ENCODE results near the gene VTI1B.
"Not testable (repeated sequence)": the region's sequence is repeated elsewhere in the genome, so short reads cannot be mapped to it uniquely, and the experiment has no call there.

The VTI1B gene

DNA sequence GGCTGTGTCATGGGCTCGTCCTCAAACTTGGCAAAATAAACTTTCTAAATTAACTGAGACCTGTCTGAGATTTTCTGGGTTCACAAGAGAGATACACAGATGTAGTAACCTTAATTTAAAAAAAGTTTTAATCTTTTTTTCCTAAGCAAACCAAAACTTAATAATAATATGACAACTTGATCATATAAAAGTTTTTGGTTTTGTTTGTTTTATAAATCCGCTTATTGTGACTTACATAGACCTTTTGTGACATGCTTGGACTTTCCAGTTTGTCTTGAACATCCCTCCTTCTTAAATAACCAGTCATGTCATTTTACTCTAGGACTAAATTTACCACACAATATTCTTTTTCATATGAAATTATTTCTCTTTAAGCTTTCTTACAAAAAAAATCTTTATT, 35.8 kb upstream of the VTI1B start:
- no peak overlapping the region for H3K4me3 ChIP-seq (ENCODE audit: low read depth, low read length)
- TF ChIP-seq, protein P1, sequence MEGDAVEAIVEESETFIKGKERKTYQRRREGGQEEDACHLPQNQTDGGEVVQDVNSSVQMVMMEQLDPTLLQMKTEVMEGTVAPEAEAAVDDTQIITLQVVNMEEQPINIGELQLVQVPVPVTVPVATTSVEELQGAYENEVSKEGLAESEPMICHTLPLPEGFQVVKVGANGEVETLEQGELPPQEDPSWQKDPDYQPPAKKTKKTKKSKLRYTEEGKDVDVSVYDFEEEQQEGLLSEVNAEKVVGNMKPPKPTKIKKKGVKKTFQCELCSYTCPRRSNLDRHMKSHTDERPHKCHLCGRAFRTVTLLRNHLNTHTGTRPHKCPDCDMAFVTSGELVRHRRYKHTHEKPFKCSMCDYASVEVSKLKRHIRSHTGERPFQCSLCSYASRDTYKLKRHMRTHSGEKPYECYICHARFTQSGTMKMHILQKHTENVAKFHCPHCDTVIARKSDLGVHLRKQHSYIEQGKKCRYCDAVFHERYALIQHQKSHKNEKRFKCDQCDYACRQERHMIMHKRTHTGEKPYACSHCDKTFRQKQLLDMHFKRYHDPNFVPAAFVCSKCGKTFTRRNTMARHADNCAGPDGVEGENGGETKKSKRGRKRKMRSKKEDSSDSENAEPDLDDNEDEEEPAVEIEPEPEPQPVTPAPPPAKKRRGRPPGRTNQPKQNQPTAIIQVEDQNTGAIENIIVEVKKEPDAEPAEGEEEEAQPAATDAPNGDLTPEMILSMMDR (IDR thresholded peaks at IDR 0.05; ENCODE audit: insufficient read depth, low read depth, low read length, missing control alignments) = no peak
- DNase-seq (ENCODE audit: low read depth) = peak; percentile 9

DNA sequence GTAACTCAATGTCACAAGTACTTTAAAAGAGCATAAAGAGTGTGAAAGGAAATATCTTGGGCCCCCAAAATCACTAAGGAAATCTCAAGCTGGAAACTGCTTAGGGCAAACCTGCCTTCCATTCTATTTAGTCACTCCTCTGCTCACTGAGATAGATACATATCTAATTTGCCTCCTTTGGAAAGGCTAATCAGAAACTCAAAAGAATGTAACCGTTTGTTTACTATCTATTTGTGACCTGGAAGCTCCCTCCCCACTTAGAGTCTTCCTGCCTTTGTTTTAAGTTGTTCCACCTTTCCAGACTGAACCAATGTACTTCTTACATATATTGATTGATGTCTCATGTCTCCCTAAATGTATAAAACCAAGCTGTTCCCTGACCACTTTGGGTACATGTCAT, 35.4 kb upstream of the VTI1B start:
- not testable (repeated sequence) for DNase-seq (ENCODE audit: low read depth); H3K4me3 ChIP-seq (ENCODE audit: low read depth, low read length)

DNA sequence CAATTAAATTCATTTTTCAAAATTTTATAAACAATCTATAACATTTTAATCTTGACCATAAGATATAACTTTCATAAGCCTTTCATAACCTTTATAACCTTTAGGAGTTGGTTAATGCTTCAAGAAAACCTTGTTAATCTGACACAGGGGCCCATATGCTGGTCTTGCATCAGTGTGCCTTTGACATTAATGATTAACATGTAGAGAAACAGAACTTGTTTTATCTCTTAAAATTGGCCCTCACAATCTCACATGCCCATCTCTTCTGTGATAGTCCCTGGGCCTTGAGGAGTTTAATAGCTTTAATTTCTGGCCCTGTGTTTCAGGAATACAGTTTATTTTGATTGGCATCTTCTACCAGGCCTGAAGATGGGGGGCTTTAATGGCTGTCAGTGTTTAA, 34.9 kb upstream of the VTI1B start:
- not testable (repeated sequence) for H3K4me3 ChIP-seq (ENCODE audit: low read depth, low read length); DNase-seq (ENCODE audit: low read depth)

DNA sequence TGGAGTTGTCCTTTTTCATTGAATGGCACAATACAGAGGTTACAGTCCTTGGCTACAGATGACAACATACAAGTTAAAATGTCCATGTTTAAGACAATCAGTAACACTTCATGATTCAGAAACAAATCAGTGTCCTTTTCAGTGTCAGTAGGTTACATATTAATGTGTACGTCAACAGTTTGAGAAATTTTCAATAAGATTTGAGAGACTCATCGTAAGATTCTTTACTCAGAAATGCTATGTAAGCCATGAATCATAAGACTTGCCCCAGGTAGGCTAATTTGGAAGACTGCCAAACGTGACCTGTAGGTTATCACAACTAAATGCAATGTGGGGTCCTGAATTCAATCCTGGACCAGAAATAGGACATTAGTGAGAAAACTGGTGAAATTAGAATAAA, 30.8 kb upstream of the VTI1B start:
- no peak overlapping the region for H3K4me3 ChIP-seq (ENCODE audit: low read depth, low read length)
- no peak for DNase-seq (ENCODE audit: low read depth)
- TF ChIP-seq, protein P1 (IDR thresholded peaks at IDR 0.05; ENCODE audit: insufficient read depth, low read depth, low read length, missing control alignments) = no peak

DNA sequence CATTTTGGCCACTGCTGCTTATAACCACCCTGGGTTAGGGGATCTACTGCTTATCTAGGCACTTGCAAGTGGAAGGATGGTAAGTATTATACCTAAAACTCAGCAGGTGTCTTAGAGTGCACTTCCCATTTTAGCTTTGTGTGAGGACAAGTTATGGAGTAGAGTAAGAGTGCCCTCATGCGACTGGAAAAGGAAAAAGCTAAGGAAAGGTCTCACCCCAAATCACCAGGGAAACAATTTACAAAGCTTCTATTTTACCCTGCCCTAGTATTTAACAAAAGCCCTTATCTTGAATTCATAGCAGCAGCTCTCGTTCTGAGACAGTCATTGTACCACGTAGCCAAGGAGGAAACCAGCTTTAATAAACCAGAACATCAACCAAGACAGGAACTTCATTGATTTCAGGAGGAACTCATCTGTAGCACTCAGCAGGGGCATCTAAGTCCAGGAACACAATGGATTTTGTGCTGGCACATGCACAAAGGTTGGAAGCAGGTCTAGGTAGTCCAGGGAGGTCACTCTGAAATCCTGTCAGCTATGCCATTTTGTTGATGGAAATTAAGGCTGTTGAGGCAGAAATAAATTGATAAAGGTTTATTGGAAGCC, 30.2 kb upstream of the VTI1B start:
- TF ChIP-seq, protein P1 (IDR thresholded peaks at IDR 0.05; ENCODE audit: insufficient read depth, low read depth, low read length, missing control alignments) = peak; percentile 71
- DNase-seq (ENCODE audit: low read depth) = peak; percentile 74
- no peak overlapping the region for H3K4me3 ChIP-seq (ENCODE audit: low read depth, low read length)

DNA sequence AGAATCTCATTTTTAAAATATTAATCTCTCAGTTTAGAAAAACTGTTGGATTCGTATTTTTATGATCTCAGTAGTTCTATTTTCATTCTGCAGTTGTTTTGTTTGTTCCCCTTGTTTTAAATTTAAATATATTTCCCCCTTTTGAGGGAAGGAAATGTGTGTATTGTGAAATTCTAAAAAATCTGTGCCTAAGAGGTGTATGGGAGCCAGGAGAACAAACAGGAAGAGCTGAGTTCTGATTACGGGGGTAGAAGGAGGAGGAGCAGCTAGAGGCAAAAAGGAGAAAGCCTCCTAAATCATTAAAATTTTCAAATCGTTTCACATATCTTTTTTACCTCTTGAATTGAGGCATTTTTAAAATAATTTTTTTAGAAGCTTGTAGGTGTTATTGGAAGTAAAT, 29.6 kb upstream of the VTI1B start:
- H3K4me3 ChIP-seq (ENCODE audit: low read depth, low read length) = no peak overlapping the region
- DNase-seq (ENCODE audit: low read depth) = no peak
- TF ChIP-seq, protein P1 (IDR thresholded peaks at IDR 0.05; ENCODE audit: insufficient read depth, low read depth, low read length, missing control alignments) = no peak

DNA sequence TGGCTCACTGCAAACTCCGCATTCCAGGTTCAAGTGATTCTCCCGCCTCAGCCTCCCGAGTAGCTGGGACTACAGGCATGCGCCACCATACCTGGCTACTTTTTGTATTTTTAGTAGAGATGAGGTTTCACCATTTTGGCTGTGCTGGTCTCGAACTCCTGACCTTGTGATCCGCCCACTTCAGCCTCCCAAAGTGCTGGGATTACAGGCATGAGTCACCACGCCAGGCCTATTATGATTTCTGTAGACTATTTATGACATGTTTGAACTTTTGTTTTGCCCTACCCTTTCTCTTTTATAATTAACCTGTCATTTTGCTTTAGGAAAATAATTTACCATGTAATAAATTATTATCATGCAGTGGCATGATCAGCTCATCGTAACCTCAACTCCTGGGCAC, 27.1 kb upstream of the VTI1B start, which contains the start of gene RDH12:
Gene RDH12, plus strand, starts transcription at position 395 of the 400 bp plus-strand sequence. CDS start 20,757 bp downstream, outside the sequence.
- not testable (repeated sequence) for DNase-seq (ENCODE audit: low read depth); H3K4me3 ChIP-seq (ENCODE audit: low read depth, low read length)

DNA sequence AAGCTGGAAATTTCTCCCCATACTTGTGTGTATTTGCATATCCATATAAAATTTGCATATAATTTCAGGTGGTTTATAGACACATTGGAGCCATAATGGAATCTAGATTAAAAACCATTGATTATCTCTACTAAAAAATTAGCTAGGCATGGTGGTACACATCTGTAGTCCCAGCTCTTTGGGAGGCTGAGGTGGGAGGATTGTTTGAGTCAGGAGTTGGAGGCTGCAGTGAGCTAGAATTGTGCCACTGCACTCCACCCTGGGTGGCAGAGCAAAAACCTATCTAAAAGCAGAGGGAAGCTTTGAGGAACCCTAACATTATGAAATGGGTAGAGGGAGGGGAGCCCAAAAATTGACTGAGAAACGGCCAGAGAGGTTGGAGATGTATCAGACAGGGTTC, 23.7 kb upstream of the VTI1B start:
- TF ChIP-seq, protein P1 (IDR thresholded peaks at IDR 0.05; ENCODE audit: insufficient read depth, low read depth, low read length, missing control alignments) = no peak
- DNase-seq (ENCODE audit: low read depth) = no peak
- H3K4me3 ChIP-seq (ENCODE audit: low read depth, low read length) = no peak overlapping the region

All from GM12865 (cell line).